ENCODE data around the gene PICK1.
"Not testable (repeated sequence)": the region's sequence is repeated elsewhere in the genome, so short reads cannot be mapped to it uniquely, and the experiment has no call there.

Gene PICK1

DNA sequence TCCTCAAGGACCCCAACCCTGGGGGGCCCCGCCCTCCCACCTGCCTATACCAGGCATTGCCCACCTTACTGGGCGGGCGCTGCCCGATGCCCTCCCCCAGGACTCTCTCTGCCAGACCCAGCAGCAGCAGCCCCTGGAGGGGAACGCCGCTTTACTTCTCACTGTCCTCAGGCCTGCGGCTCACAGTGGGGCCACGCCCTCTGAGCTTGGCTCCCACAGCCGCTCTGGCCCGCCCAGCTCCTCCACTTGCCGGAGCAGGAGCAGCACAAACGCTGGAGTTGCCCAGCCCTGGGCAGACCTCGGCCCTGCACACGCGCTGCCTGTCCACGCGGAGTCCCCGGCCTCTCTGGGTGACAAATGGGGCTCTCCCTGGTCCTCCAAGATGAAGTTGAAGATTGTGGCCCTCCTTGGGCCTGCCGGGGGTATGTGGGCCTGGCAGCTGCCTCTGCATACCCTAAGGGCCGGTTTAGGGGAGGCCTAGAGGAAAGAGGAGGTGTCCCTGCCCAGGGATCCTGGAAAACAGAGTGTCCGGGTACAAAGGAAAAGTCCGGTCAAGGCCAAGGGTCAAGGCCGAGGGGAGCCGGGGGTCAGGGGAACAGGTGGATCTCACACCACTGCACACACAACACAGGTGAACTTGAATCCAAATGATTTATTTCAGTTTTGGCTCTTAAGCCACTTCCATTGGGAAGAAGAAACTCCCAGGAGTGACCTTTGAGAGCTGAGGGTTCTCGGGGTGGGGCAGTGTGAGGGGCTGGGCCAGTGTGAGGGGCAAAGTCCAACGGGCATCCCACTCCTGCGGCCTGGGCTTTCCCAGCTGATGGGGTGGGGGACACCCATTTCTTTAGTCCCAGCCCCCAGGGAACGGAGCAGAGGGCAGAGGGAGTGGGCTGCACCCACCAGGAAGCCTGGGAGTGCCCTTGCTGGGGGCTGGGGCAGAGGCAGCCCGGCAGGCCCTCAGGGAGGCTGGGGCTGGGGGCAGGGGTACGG is 54.0 kb downstream of the PICK1 start:
- no peak for DNase-seq (ENCODE audit: extremely low read depth in 1 of 2, low read depth in 1 of 2)

DNA sequence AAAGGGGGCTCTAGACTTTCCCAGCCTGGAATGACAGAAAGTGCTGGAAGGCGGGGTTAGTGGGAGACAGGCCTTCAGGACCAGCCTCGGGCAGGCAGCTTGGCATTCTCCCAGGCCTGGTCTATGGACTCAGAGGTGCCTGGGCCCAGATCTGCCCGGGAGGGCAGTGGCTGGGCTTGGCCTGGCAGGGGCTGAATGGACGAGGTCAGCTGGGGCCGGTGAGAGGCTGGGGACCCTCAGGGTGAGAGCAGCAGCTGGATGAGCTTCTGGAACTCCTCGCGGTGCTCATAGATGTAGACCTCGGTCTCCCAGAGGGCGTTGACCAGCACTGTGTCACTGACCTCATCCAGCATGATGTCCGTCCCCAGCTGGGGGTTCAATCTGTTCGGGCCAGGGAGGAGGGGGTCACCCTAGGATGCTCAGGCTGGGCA is 54.7 kb downstream of the PICK1 start:
- DNase-seq (ENCODE audit: extremely low read depth in 1 of 2, low read depth in 1 of 2) = no peak

DNA sequence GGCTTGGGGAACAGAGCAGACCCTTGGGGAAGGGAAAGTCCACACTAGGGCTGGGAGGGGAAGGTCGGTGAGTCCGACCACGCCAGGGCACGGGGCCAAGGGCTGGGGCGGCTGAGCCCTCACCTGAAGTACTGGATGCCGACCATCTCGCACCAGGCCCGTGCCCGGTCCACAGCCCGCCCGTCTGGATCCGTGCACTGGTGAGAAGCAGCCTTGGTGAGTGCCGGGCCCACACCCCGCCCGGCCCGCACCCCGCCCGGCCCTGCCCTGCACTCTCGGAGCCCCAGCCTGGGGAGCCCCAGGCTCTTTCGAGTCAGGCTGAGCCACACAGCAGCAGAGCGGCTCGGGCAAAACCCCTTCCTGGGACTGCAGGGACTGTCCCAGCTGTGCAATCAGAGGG is 55.2 kb downstream of the PICK1 start:
- DNase-seq (ENCODE audit: extremely low read depth in 1 of 2, low read depth in 1 of 2) = no peak

DNA sequence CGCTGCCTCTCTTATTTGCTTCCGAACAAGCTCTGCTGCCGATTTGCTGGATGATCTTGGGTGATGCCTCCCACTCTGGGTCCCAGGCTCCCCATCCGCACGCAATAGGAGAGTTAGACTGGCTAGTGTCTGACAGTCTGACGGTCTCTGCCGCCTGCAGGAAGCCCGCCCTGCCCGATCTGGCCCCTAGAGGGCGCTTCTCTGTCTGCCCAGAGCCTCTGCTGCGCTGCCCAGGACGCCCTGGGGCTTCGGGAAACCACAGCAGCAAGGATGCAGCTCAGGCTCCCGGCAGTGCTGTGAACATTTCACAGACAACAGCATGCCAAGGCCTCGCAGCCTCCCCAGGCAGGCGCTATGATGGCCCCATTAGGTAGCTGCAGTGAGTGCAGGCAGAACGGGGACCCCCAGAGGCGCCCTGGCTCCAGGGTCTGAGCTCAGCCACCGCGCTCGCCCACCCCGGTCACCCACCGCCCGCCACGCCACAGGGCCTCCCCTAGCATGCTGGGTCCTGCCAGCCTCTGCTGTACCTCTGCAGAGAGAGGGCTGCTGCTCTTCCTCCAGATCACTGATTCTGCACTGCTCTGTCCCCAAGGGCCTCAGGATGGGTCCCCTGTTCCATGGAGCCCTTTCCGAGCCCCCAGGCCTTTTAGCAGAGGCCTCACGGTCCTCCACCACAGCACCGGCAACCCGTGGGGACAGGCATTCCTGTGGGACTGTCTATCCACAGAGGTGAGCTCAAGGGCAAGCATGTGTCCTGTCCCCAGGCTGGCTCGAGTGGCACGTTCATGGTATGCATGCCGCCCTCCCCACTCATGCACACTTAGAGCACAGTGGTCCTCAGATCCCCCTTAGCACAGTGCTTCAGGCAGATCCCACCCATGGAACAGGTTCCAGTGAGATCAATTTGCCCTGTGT is 57.5 kb downstream of the PICK1 start:
- peak; percentile 44 to 58 for DNase-seq (ENCODE audit: extremely low read depth in 1 of 2, low read depth in 1 of 2)

DNA sequence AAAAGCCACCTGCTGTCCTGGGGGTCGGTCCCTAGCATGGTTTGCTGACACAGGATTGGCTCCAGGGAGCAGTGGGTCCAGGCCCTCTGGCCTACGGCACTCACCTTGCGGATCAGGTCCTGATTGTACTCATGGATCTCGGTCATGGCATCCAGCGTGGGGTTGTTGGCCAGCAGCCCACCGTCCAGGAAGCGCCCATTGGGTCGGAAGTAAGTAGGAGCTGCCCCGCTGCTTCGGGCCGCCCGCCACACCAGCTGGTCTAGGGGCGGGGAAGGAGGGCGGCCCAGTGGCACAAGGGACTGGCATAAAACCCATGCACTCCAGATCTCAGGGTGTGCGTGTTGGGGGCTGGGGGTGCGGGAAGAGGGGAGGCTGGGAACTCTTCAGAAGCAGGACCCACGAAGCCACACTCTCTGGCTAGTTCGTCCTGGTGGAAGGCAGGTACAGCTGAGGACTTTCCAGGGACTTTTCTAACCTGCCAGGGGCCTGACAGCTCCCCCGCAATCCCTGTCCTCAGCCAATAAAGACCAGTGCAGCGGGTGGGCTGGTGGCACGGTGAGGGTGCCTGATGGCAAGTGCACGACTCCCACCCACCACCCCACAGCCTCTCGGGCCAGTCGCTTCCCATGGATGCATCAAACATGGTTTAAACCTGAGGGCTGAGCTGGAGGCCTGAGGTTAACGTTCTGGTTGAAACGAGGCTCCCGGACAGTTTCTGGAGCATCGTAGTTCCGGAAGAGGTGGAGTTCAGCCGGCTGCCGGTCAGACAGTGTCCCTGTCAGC is 58.4 kb downstream of the PICK1 start:
- no peak for DNase-seq (ENCODE audit: extremely low read depth in 1 of 2, low read depth in 1 of 2)

DNA sequence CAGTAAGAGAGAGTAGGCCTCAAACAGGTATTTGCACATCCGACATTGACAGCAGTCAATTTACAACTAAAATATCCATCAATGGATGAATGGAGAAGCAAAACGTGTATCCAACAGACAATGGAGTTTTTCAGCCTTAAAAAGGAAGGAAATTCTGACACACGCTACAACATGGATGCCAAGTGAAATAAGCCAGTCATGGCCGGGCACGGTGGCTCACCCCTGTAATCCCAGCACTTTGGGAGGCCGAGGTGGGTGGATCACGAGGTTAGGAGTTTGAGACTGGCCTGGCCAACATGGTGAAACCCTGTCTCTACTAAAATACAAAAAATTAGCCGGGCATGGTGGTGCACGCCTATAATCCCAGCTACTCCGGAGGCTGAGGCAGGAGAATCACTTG is 60.4 kb downstream of the PICK1 start:
- DNase-seq (ENCODE audit: extremely low read depth in 1 of 2, low read depth in 1 of 2) = not testable (repeated sequence)

DNA sequence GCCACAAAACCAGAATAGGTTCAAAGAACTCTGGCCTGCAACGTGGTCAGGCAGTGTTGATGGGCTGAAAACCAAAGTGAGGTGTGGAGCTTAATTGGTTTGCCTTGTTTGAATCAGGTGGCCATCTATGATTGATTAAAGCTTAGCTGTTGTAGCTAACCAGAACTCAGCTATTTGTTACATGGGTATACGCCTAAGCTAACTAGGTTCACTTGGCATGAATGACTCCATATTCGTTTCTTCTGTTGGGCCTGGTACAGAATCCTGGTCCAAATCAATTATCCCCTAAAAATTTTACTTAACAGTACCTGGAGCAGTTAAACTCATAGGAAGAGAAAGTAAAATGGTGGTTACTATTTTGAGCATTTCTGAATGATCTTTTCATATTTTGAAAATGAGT is 61.0 kb downstream of the PICK1 start:
- no peak for DNase-seq (ENCODE audit: extremely low read depth in 1 of 2, low read depth in 1 of 2)

DNA sequence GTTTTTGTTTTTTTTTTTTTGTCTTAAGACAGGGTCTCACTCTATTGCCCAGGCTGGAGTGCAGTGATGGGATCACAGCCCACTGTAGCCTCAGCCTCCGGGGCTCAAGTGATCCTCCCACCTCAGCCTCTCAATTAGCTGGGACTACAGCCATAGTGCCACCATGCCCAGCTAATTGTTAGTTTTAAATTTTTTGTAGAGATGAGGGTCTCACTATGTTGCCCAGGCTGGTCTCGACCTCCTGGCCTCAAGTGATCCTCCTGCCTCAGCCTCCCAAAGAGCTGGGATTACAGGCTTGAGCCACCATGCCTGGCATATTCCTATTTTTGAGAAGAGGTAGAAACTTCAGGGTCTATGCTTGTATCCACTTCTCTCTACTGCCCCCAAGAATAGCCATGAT is 61.5 kb downstream of the PICK1 start:
- DNase-seq (ENCODE audit: extremely low read depth in 1 of 2, low read depth in 1 of 2) = not testable (repeated sequence)

DNA sequence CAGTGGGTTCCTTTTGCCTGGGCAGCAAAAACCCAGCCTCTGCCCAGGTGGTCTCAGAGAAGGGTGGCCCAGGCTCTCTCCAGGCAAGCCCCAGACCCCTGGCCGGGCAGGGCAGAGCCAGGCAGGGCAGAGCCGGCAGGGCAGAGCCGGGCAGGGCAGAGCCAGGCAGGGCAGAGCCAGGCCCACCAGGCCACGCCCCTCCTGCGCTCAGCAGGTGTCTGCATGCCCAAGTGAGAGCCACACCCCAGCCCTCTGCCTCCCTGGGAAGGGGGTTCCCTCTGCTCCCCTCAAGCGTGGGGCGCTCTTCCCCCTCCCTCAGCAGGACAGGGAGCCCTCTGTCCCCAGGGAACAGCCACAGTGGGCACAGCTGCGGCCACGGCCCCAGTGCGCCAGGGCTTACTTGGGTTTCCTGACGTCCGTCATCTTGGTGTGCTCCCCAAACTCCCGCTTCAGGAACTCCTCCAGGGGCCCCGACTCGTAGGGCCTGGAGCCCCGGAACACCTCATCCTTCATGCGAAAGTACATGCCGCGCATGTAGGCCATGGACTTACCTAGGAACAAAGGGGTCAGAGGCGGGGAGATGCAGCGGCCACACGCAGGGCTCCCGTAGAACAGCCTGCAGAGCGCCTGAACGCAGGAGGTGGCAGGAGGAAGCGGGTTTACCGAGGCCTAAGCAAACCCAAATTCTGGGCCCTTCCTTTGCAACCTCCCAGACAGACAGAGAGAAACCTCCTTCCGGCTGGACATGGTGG is 63.3 kb downstream of the PICK1 start:
- no peak for DNase-seq (ENCODE audit: extremely low read depth in 1 of 2, low read depth in 1 of 2)

DNA sequence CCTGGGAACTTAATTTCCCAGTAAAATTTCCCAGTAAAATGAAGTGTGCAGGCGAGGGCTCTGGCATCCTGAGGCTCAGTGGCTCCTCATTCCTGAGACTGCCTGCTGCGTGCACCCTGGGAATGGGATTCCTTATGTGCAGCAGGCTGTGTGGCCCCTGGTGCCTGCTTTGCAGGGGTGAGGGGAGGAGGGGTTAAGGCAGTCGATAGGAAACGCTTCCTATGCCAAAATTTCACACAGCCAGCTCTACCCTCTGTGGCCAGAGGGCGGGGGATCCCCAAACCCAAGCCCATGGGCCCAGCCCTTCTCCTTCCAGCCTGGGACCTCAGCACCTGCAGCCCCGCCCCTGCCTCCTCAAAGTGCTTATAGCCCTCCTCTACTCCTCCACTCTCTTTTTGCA is 65.4 kb downstream of the PICK1 start:
- no peak for DNase-seq (ENCODE audit: extremely low read depth in 1 of 2, low read depth in 1 of 2)

DNA sequence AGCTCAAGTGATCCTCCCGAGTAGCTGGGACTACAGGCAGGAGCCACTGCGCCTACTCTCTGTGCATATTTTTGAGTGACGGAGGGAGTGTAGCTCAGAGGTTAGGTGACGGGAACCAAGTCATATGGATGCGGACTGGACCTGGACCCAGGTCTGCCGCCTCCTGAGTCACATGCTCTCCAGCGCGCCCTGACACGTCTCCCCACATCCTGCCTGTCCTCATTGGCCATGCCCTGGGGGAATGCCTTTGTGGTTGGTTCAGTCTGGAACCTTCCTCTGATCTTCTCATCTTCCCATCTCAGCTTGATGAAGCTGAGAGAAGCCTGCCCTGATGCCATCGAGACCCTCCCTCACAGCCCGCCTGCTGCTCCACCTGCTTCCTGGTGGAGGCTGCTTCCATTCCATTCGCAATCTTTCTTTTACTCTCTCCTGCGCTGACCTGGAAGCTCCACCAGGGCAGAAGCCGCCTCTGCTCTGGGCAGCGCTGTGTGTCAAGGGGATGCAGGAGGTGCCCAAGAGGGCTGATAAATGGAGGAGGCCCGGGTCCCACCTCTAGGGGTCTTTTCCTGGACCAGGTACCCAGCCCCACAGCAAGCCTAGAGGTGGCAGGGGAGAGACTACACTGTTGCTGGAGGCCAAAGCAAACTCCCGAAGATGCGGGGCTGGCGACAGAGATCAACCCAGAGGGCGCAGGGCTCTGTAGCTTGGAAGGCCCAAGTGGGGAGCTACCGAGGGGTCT is 67.2 kb downstream of the PICK1 start:
- no peak for DNase-seq (ENCODE audit: extremely low read depth in 1 of 2, low read depth in 1 of 2)

DNA sequence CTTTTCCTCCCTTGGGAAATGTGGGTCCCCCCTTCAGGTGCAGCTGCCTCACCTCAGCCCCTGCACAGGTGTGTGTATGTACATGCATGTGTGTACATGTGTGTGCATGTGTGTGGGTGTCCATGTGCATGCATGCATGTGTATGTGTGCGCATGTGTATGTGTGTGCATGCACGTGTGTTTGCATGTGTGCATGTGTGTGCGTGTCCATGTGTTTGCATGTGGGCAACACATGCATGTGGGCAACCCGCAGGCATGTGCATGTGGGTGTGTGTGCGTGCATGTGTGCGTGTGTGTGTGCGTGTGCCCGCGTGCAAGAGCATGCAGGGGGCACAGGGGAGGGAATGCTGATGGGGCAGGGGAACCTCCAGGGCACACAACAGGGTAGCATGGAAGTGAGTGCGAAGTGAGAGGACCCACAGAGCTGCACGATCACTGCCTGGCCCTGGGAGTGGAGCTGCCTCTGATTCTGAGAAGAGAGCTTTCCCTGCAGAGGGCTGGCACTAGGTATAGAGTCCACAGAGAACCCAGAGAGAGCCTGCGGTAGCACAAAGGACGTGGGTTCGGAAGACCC is 67.9 kb downstream of the PICK1 start:
- DNase-seq (ENCODE audit: extremely low read depth in 1 of 2, low read depth in 1 of 2) = no peak
